Endometrial microvascular endothelial cells (primary cell): ENCODE data around the gene ADCYAP1R1. TPM values are rescaled to one million over a fixed set of nuclear protein-coding genes. Genes with fewer than 3 reads are reported as not detected.

ENCODE experiments used
- in situ Hi-C: cut with HindIII; loops from 2 replicates; pipeline ENCODE4 v1.10.0; 2017; ENCODE audit warnings: low sequenced_read_pairs, low pct_unique_long_range_greater_than_20kb; ENCODE audit errors: inconsistent ontology term
- total RNA-seq: library from RNA; depleted of rRNA; stranded (reverse); fragments of >200 nt; gene quantifications from one replicate; pipeline ENCODE4 v1.2.3, GENCODE V29; 2015; ENCODE audit errors: inconsistent ontology term

ADCYAP1R1 gene
- total RNA-seq, 1 donor from 2014 or later, result not detected

DNA sequence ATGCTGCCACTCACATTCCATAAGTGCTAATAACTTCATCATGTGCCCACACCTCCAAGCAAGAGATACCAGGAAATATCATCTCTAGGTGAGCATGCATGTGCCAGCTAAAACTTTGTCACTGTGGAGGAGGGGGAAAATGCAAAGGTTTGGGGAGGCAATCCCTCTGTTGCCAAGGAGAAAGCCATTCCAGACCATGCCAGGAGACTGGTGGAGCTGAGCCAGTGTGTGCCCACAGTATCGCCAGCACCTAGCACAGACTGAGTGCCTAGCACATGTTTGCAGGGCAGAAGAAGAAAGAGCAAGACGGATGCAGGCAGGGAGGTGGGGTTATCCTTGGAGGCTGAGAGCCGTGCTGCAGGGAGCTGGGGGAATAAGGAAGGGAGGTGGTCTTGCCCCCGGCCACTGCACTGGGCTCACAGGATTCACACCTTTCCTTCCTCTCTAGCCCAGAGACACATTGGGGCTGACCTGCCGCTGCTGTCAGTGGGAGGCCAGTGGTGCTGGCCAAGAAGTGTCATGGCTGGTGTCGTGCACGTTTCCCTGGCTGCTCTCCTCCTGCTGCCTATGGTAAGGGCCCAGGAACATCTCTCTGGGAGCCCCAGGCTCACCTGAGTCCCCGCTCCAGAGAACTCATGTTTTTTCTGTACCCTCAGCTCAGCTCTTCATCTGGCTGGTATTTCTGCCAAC, 10.8 kb downstream of the ADCYAP1R1 start:
- in situ Hi-C loops, result no loop called here

DNA sequence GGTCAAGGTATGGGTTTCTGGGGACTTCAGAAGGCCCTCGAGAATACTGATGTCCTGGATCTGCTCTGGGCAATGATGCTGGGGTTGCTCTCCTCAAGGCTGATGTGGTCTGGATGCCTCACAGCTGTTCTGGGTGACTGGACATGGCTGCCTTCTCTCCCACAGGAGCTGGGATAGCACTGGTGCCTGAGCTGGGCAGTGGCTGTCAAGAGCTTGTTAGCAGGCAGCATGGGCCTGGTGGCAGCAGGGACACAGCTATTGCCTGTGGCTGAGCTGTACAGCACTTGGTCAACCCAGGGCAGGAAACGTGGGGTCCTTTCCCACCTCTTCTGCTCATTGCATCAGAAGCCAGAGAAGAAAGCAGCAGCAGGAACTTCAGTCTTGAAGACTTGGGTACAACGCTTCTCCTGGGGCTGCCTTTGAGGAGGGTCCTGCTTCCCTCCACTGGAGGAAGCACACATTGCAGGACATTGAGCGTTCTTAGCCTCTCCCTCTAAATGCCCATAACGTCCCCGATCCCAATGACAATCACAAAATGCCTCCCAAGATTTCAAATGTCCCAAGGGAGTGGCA, 13.0 kb downstream of the ADCYAP1R1 start:
- in situ Hi-C loops, result no loop called here

DNA sequence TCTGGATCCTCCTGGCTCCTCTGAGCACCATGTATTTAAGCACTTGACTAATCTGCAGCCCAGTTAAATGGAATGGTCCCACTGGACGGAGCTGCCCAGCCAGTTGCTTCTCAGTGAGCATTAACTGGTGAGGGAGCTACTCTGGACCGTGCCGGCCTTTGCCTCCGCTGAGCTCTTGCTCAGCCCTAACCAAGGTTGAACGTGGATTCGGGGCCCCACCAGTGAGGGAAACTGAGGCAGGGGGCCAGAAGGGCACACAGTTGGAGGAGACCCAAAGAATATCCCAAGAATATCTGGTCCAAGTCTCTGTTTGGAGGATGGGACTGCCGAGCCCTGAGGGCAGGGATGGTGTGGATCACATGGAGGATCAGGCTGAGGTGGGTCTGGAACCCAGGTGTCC, 13.7 kb downstream of the ADCYAP1R1 start:
- in situ Hi-C loops, result no loop called here

DNA sequence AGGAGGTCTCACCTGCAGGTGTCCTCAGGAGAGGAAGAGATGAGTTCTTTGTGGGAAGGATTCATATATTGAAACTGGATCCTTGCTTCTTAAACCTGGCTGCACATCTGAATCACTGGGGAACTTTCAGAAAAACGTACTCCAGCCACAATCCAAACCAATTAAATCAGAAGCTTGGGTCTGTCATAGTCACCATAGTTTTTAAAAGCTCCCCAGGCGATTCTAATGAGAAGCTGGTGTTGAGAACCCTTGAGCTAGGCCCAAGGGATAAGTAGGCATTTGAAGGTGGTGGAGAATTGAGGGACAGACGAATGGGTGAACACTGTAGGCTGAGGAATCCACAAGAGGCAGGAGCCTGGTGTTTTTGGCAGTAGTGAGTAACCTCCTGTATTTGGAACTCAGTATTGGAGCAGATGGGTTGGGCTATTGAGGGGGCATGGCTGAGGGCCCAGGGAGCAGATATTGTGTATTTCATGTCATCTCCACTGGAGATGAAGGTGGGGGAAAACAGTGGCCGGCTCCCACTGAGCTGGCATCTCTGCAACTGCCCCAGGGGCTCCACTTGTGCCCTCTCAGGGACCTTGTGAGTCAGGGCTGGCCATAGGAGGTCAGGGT, 14.5 kb downstream of the ADCYAP1R1 start:
- in situ Hi-C loops, result no loop called here

DNA sequence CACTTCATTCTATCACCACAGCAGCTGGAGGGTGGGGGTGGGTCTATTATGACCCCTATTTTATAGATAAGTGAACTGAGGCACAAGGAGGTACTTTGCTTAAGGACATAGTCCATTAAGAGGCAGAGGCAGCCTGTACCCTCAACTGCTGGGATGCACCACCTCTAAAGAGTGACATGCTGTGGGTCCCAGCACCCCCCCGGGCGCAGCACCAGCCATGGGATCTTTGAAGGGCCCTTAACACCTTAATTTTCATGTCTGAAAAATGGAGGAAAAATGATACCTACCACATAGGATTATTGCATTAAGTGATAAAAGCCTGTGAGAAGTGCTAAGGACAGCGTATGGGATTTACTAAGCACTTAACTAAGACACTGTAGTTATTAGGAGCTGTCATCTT, 15.4 kb downstream of the ADCYAP1R1 start:
- in situ Hi-C loops, result no loop called here

DNA sequence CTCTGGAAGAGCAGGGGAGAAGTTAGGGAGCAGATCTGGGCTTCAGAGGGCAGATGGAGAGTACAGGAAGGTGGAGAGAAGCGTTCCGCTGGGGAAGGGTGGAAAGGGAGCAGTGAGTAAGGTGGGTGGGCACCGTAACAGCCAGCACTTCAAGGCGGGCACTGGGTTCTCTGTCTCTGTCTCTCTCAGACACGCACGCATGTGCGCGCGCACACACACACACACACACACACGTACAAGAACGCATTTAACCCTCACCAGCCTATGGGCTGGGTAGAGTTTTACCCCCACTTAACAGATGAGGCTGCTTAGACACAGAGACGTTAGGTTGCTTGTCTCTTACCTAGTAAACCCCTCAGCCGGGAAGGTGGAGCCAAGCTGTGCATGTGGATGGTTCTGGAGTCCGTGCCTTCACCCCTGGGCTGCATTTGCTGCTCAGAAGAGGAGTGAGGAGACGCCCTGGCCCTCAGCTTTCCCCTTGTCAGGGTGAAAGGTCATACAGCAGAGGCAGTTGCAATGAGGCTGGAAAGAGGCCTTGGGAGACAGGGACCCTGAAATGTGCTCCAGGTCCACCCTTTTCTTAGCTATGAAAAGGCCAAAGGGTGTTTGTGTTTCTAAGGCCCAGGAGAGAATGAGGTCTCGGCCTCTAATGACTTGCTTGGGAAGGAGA, 16.0 kb downstream of the ADCYAP1R1 start:
- in situ Hi-C loops, result no loop called here

DNA sequence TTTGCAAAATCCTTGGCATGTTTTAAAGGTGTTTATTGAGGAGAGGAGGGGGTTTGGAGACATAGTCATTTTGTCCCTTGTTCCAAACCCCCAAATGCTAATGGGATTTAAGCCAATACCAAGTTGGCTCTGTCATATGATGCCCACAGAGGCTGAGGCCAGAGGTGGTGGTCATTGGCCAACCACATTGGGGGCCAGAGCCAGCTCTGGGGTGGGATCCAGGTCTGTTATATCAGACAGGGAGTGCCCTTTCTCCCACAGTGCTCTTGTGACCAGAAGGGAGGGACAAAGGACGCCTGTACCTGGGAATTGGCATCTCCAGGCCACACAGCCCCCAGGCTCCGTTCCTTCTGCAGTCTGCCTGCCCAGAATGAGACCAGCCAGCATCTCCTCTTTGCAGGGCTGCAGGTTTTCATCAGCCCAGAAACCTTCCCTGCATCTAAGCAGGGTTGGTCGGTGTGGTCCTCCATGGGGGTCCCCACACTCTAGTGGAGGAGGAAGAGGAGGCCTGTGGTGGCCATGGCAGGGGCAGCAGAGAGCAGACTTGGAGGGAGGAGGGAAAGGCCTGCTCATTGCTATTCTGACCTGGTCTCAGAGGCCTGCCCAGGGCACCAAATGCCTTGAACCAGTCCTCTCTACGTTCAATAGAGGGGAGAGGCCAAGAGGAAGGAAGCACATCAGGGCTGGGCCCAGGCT, 17.9 kb downstream of the ADCYAP1R1 start:
- in situ Hi-C loops, result no loop called here

DNA sequence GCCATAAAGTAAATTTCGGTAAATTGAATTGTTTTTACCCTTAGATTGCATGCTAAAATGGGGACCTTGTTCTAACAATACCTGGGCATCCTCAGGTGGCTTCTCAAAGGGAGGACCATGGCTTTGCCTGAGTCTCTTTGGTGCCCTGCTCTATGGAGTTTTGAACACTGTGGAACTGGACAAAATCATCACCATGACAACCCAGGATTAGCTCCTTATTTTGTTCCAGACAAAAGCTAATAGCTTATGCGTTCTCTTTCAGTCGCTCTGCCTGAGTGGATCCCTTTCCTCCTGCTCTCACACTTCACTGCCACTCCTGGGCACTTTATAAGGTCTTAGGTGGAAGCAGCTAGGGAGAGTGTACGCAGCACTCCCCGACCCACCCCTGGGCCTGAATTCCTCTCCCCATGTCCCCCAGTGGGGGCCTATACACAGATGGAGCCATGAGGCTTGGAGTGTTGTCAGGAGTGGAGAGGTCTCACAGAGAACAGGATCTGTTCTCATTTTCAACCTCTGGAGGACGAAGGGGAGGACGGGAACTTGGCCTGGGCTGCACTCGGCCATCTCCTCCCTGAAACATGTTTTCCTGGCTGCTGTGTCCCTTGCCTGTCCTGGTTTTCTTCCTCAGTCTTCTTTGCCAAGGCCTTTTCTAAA, 19.0 kb downstream of the ADCYAP1R1 start:
- in situ Hi-C loops, result no loop called here

DNA sequence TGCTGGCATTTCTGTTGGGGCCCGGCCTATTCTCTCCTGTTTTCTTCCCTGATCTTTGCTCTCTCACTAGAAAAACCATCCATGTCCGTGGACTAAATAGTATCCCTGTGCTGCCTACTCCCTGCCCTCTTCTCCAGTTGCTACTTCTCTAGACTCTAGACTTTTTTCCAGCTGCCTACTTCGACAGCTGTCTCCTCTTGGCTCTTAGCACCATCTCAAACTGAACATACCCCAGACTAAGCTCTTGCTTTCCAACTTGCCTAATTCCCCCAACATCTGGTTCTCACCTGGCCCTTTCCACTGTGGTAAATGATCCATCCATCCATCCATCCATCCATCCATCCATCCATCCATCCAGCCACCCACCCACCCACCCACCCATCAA, 19.5 kb downstream of the ADCYAP1R1 start:
- in situ Hi-C loops, result no loop called here

DNA sequence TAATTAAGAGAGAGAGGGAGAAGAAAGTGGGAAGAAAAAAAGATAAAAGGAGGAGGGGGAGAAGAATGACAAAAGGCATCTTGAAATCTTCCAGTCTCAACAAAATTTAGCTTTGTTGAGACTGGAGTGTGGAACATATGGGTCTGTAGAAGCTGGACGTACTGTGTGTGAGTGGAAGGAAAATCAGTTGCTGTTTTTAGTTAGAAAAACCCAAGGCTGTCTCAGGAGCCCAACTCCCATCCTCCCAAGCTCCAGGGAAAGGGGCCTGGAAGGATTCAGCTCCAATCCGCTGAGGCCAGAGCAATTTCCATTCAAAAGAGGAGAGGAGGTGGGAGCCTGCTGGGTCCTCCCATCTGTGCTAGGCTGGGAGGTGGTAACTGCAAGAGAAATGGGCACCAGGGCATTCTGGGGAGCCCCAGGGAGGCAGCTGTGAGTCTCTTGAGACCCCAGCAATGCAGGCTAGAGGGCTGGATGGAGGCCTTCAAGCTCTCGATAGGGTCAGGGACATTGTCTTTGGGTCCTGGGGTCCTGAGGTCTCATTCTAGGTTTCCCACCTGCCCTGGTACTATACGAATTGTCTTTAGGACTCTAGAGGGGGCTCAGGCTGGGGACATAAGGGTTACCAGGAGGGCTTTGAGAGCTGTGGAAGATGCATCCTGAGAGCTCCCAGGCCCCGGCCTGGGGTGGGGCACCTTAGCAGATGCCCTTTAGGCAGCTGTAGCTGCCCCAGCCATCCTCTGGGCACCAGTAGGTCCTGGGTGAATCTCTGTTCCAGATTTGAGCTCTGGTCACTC, 21.4 kb downstream of the ADCYAP1R1 start:
- in situ Hi-C loops, result no loop called here

DNA sequence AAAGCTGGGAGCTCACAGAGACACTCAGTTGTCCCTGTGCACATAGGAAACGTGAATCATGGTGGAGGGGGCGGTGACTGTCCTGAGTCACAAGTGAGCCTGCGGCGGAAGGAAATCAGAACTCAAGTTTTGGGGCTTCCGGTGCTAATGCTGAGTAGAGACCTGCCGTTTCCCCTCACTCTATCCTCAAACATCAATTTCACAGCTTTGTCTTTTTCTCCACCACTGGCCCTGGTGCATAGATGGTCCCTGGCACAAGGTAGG, 21.9 kb downstream of the ADCYAP1R1 start:
- in situ Hi-C loops, result no loop called here

DNA sequence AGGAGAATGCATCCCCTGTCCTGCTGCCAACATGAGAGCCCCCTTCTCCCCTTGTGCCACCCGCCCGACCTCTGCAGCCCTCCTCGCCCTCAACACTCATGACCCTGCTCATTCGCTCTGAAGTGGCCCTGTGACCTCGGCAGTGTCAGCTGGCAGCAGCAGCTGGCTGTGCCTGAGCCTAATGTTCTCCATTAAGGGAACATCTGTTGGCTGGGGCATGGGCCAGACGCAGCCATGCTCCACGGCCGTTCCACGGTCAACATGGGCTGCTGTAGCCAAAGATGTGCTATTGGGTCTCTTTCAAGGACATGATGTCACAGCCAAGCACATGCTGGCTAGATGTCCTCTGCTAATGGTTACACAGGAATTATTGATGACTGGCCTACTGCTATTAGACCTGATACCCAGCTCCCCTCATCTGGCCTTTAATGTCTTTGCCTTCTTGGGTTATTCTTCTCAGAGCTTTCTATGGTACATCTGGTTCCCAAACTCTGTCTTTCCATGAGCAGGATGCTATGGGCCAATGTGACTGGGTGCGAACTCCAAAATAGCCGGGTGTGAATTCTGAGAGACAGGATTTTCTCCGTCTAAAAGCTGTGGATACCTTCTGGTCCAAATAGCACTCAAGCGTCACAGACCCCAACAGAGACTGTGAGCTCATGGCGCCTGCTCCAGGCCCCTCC, 22.4 kb downstream of the ADCYAP1R1 start:
- in situ Hi-C loops, result no loop called here

DNA sequence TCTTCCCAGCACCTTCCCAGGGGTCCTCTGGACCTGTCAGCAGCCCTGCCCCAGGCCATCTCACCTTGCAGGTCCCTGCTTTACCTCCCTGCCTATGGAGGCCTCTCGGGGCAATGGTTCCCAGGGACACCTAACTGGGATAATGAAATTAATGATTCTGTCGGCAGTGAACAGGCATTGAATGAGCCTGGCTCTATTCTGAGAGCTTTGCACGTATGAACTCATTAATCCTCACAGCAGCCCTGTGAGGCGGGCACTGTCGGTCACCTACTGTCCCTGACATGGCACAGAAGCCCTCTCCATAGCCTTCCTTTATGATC, 22.9 kb downstream of the ADCYAP1R1 start:
- in situ Hi-C loops, result no loop called here

DNA sequence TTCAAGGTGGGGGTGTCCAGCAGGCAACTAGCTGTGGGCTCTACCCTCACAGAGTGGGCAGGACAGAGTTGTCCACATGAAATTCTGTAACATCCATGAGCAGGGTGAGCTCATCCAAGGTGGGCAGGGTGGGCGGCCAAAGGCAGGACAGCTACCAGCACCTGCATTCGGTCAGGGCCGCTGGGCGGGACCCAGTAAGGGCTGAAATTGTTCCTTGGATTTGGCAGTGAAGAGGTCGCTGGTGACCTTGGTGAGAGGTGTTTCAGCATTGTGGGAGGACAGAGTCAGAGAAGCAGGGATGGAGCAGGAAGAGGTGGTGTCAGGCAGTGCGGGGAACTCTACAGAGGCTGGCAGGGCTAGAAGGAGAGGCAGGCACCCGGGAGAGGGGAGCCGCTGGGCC, 23.9 kb downstream of the ADCYAP1R1 start:
- in situ Hi-C loops, result no loop called here

DNA sequence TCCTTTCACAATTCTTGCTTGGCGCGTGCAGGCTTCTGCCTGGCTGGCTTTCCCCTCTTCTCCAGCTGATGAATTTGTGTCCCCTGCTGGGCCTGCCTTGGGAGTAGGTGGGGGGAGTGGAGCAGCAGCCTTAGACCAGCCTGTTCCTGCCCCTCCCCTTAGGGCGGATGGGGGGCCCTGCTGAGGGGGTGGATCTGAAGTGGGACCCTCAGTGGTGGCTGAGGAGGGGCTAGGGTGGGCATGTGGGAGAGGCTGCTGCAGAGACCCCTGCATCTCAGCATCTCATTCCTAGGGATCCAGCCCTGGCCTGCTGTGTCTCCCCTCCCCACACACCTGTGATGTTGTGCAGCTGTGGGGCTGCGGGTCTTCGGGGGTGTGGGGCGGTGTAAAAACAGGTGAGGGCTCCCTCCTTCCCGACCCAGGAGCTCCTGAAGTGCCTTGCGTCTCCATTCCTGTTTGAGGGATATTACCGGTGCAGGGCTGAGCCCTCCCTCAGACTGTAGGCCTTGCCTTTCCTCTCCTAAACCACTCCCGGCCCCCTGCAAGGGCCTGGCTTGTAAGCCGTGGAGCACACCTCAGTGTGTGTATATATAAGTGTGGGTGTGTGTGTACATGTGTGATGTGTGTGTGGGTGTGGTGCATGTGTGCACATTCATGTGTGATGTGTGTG, 24.7 kb downstream of the ADCYAP1R1 start:
- in situ Hi-C loops, result no loop called here

DNA sequence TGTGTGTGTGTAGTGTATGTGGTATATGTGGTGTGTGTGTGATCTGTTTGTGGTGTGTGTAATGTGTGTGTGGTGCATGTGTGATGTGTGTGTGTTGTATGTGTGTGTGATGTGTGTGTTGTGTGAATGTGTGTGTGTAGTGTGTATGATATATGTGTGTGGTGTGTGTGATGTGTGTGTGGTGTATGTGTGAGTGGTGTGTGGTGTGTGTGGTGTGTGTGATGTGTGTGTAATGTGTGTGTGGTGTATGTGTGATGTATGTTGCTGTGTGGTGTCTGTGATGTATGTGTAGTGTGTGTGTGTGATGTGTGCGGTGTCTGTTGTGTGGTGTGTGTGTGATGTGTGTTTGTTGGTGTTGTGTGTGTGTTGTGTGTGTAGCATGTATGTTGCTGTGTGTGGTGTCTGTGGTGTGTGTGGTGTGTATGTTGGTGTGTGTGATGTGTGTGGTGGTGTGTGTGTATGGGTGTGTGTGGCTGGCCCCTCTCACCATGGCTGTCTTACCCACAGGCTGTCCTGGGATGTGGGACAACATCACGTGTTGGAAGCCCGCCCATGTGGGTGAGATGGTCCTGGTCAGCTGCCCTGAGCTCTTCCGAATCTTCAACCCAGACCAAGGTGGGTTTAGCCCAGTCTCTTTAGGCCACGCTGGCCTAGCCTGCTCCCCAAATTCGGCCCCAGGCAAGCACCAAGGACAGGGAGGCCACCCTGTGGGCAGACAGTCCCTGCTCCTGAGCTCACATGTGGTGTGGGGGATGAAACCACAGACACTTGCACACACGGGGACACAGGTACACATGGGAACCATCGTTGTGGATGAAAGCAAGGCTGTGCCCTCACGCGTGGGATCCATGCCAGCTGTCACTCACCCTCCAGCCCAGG, 25.6 kb downstream of the ADCYAP1R1 start:
- in situ Hi-C loops, result no loop called here
